Measurements from ENCODE around the gene LEUTX. TPM values are rescaled to one million over a fixed set of nuclear protein-coding genes. Genes with fewer than 3 reads are reported as not detected.
"Not testable (repeated sequence)": the region's sequence is repeated elsewhere in the genome, so short reads cannot be mapped to it uniquely, and the experiment has no call there.

Gene LEUTX
- not detected for total RNA-seq

DNA sequence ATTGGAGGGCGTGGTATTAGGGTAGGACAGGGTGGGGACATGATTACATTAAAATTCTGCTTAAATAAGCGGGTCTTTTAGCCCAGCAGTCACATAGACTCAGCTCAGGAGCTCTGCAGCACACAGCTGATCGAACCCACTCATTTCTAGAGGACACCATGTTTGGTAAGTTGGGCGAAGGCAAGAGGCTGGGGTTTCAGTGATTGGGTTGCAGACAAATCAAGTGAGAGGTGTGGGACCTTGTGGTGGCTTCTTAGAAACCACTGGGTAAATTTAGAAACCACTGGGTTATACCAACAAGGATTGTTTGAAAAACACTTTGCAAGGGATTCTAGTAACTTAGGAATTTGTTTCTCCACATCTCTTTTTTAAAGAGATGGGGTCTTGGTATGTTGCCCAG is at the start of gene LEUTX:
LEUTX (plus strand) TSS at position 92 of the 400 bp plus-strand sequence; CDS start at position 159, 67 bp downstream.
- DNase-seq (ENCODE audit: low read depth in 2 of 3, low spot score in 2 of 3): no peak

GRCh38 chr19:39729594-39729993 is 49.1 kb upstream of the LEUTX start:
- DNase-seq (ENCODE audit: low read depth in 2 of 3, low spot score in 2 of 3): no peak

- no peak for DNase-seq (ENCODE audit: low read depth in 2 of 3, low spot score in 2 of 3)
Measured at GRCh38 chr19:39731685-39732084, 47.0 kb upstream of the LEUTX start.

DNA sequence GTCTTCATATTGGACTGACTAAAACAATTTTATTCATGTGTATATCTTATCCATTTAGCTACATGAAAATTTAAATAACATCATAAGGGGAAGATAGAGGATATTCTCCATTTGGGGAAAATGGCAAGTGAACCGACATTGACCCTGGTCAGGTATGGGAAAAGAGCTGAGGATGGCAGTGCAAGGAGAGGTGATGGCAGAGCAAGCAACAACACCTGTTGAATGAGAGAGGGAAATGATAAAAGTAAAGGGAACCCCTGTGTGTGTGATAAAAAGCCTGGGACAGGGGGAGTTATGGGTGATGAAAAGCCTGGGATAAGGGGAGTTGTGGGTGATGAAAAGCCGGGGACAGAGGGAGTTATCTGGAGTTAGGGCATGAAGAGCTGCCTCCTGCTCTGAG is 44.8 kb upstream of the LEUTX start:
- no peak for DNase-seq (ENCODE audit: low read depth in 2 of 3, low spot score in 2 of 3)

GRCh38 chr19:39735688-39736087 is 43.0 kb upstream of the LEUTX start:
- no peak for DNase-seq (ENCODE audit: low read depth in 2 of 3, low spot score in 2 of 3)

DNA sequence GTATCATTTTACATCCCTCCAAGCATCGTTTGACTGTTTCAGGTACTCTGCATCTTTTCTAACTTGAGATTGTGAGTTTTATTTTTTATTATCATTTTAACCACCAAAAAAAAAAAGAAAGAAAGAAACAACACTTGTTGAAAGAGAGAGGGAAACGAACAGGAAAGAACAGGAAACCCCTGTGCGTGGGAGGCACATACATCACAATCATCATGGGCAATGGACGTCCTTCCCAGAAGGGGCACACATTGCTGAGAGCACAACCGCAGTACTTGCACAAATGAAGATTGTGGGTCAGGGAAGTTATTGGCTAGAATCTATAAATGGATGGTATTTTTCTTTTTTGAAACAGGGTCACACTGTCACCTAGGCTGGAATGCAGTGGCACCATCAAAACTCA is 42.6 kb upstream of the LEUTX start:
- DNase-seq (ENCODE audit: low read depth in 2 of 3, low spot score in 2 of 3): no peak

GRCh38 chr19:39737351-39737750 is 41.3 kb upstream of the LEUTX start:
- no peak for DNase-seq (ENCODE audit: low read depth in 2 of 3, low spot score in 2 of 3)

DNA sequence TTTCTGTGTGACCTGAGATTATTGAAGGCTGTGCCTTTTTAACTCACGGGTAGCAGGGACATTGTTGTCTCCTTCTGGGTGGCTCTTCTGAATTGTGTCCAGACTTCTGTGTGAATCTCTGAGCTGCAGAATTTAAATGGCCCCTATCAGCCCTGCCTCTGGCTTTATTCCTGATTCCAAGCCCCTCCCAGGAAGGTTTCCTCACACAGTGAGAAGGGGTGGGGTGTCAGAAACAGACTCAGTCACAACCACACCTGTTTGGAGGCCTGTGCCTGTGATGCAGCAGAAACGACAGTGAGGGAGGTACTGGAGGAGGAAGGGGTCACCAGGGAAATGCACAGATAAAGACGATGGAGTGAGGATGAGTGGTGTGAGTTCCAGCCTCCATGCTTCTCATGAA is 40.8 kb upstream of the LEUTX start, which contains the start of gene CLC:
CLC (minus strand) TSS at position 139 of the 400 bp plus-strand sequence; CDS start at position 62, 77 bp downstream.
- no peak for DNase-seq (ENCODE audit: low read depth in 2 of 3, low spot score in 2 of 3)

DNA sequence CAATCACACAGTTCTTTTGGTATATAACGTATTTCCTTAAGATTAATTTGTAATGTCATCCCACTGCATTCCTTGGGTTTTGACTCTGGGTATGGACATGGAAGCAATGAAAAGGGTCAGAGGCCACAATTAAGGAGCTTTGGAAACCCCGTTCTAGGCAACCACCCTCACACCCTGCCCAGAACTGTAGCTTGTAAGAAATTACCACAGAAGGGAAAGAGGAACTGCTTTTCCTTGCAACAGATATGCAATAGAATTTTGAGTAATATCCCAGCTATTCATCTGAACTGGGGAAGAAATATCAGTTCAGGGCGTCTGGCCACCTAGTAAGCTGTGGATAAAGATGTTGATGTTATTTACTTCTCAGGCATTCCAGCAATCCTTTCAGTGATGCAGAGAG is 39.8 kb upstream of the LEUTX start:
- DNase-seq (ENCODE audit: low read depth in 2 of 3, low spot score in 2 of 3): no peak

GRCh38 chr19:39740395-39740794 is 38.3 kb upstream of the LEUTX start:
- DNase-seq (ENCODE audit: low read depth in 2 of 3, low spot score in 2 of 3): no peak

- peak in 2 of 3 donors; percentile 13 to 28 for DNase-seq (ENCODE audit: low read depth in 2 of 3, low spot score in 2 of 3)
Measured at GRCh38 chr19:39745643-39746042, 33.0 kb upstream of the LEUTX start.

DNA sequence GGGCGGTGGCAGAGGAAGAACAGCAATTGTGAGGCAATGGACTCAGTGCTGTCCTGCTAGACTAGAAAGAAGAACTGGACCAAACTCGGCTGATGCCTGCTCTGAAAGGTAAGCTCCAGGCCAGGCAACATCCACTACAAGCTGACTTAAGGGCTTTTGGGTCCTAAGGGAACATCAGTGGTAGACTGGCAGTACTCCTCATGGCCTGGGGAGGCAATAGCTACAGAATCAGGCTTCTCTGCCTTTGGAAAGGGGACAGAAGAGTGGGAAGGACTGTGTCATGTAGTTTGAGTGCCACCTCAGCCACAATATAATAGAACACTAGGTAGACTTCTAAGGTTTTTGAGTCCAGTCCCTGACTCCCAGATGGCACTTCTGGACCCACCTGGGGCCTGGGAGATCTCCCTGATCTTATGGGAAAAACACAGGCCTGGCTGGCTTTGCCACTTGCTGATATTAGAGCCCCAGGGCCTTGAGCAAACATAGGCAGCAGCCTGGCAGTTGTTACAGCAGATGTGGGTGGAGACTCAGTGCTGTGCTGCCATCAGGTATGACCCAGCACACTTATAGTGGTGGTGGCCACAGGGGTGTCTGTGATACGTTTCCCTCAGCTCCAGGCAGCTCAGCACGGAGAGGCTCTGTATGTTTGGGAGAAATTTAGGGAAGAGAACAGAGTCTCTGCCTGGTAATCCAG is 31.7 kb upstream of the LEUTX start:
- DNase-seq (ENCODE audit: low read depth in 2 of 3, low spot score in 2 of 3): no peak

DNA sequence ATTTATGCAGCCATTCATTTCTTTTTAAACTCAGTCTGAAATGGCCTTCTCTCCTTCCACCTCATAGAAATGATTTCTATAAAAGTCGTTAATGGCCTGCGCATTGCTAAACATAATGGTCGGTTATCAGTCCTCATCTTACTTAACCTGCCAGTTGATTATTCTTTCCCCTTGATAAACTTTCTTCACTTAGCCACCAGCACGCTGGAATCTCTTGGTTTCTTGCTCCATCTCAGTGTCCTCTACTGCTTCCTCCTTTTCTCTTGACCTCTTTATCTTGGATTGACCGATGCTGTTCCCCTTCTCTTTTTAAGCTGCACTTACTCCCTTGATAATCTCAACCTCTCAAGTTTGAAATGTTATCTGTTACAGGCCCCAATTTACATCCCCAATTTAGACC is 28.7 kb upstream of the LEUTX start:
- no peak for DNase-seq (ENCODE audit: low read depth in 2 of 3, low spot score in 2 of 3)

- no peak for DNase-seq (ENCODE audit: low read depth in 2 of 3, low spot score in 2 of 3)
Measured at GRCh38 chr19:39752390-39752789, 26.3 kb upstream of the LEUTX start.

- no peak for DNase-seq (ENCODE audit: low read depth in 2 of 3, low spot score in 2 of 3)
Measured at GRCh38 chr19:39752795-39753194, 25.9 kb upstream of the LEUTX start.

DNA sequence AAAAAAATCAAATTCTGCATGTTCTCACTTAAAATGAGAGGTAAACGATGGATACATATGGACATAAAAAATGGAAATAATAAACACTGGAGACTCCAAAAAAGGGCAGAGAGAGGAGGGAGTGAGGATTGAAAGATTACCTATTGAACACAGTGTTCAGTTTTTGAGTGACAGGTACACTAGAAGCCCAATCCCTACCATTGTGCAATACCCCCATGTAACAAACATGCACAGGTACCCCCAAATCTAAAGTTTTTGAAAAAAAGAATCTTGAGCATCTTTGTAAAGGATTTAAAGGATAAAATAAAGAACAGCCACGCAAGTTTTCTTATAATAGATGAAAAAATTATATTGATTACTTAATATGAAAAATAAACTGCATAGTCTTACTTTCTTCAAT is 24.1 kb upstream of the LEUTX start:
- no peak for DNase-seq (ENCODE audit: low read depth in 2 of 3, low spot score in 2 of 3)

DNA sequence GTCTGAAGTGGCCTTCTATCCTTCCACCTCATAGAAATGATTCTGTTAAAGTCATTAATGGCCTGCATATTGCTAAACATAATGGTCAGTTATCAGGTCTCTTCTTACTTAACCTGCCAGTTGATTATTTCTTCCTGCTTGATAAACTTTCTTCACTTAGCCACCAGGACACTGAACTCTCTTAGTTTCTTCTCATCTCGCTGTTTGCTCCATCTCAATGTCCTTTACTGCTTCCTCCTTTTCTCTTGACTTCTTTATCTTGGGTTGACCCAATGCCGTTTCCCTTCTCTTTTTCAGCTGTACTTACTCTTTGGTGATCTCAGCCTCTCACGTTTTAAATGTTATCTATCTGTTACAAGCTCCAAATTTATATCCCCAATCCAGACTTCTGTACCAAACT is 23.7 kb upstream of the LEUTX start:
- no peak for DNase-seq (ENCODE audit: low read depth in 2 of 3, low spot score in 2 of 3)

DNA sequence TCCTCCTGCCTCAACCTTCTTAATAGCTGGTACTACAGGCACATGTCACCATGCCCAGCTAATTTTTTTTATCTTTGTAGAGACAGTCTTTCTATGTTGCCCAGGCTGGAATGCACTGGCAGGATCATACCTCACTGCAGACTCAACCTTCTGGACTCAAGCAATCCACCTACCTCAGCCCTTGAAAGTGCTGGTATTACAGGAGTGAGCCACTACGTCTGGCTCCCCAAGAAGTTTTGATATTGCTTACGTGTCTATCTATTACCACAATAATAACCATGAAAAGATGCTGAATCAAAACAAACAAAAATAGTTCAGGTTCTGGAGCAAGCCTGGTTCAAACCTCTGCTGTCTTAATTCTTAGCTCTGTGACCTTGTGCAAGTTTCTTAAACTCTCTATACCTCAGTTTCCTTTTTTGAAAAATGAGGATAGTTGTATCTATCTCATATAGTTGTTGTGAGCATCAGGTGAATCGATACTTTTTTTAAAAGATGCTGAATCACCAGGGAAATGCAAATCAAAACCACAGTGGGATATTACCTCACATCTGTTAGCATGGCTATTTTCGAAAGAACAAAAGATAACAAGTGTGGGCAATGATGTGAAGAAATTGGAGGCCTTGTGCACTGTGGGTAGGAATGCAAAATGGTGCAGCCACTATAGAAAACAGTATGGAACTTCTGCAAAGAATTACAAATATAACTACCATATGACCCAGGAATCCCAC is 19.0 kb upstream of the LEUTX start:
- no peak for DNase-seq (ENCODE audit: low read depth in 2 of 3, low spot score in 2 of 3)

DNA sequence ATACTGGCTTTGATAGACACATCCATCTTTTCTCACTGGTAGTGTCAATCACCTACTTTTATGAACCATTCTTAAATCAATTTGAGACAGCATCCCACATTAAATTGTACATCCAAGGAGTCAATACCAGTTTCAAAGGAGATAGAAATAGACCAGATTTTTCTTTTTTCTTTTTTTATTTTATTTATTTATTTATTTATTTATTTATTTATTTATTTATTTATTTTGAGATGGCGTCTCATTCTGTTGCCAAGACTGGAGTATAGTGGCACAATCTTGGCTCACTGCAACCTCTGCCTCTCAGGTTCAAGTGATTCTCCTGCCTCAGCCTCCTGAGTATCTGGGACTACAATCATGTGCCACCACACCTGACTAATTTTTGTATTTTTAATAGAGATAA is 16.8 kb upstream of the LEUTX start:
- not testable (repeated sequence) for DNase-seq (ENCODE audit: low read depth in 2 of 3, low spot score in 2 of 3)

DNA sequence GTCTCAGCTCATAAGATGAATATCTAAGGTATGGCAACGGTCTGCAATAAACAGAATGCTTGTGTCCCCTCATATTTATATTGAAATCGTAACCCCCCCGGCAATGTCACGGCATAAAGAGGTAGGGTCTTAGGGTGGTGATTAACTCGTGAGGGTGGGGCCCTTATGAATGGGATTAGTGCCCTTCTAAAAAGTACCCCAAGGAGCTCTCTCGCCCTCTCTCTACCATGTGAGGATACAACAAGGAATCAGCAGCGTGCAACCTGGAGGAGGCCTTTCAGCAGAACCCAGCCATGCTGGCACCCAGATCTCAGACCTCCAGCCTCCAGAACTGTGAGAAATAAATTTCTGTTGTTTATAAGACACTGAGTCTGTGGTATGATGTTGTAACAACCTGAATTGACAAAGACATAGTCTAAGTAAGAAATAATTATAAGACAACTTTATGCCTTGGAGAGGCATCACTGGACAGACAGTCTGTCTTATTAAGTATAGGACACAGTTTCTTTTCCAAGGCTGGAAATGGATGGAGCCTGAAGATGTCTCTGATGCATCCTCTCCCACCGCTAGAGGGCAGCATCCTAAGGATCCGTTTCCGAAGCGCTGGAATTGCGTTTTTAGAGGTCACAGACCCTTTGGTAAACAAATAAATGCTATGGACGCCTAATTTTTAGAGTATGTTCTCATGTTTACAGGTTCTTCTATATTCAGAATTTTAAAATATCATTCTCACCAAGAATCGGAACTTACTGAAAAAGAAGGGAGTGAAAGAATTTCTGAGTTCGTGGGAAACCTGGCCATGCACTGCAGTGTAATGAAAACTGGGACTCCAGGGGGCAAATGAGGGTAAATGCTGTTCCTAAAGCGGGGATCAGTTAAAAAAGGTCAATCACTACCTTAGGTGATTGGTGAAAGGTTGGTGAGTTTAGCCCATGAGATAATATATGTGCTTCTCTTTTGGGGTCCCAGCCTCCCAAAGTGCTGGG is 13.3 kb upstream of the LEUTX start:
- peak; percentile 10 to 38 (median 23) for DNase-seq (ENCODE audit: low read depth in 2 of 3, low spot score in 2 of 3)

DNA sequence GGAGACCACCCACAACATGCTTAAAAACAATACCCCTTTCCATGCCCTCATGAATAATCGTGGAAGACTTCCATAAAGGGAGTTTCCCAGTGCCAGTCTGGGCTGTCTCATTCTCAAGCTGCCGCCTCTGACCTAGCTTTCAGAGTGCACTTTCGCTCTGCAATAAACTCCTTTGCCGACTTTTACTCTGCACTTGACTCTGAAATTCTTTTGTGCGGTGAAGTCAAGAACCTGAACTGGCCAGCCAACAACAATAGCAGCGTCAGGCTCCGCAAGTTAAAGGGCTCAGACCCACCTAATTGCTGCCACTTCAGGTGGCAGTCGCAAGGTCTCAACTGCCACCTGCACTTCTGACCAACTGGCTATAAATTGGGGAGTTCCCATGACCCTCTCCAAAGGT is 10.3 kb upstream of the LEUTX start:
- no peak for DNase-seq (ENCODE audit: low read depth in 2 of 3, low spot score in 2 of 3)
